Activated naive CD4-positive, alpha-beta T cell treated with anti-CD3 and anti-CD28 coated beads, Interleukin-2, amount 50 U/mL, for 72 hours (primary cell): Measurements from ENCODE around the gene DYDC2. TPM values are rescaled to one million over a fixed set of nuclear protein-coding genes. Genes with fewer than 3 reads are reported as not detected.
"Not testable (repeated sequence)": the region's sequence is repeated elsewhere in the genome, so short reads cannot be mapped to it uniquely, and the experiment has no call there.

Source experiments
- ATAC-seq, 2 donors: fragments of 150-1000 bp; cut with Tn5 transposase; 2 replicates each; pipeline ENCODE4 v1.10.0; 2021; ENCODE audit warnings: mild to moderate bottlenecking in 2 of 2, moderate library complexity in 2 of 2
- DNase-seq, 2 donors: peaks; one replicate each; pipeline ENCODE4 v3.0.0; 2021 to 2022; ENCODE audit warnings: low spot score in 2 of 2
- H3K27ac Mint-ChIP-seq, 2 donors: one replicate each; pipeline ENCODE4 v1.8.0; 2022; ENCODE audit warnings: mild to moderate bottlenecking in 2 of 2, mixed read lengths in 2 of 2
- H3K36me3 Mint-ChIP-seq, 2 donors: one replicate each; pipeline ENCODE4 v1.8.0; 2022; ENCODE audit warnings: mixed read lengths in 2 of 2
- H3K9me3 Mint-ChIP-seq, 2 donors: one replicate each; pipeline ENCODE4 v1.8.0; 2022; ENCODE audit warnings: mixed read lengths in 2 of 2
- total RNA-seq, 2 donors: library from RNA; stranded (reverse); gene quantifications; one replicate each; pipeline ENCODE4 v1.2.3, GENCODE V29; 2022

Gene DYDC2
- total RNA-seq, 2 donors from 2014 or later: not detected

- no peak for DNase-seq
- Mint-ChIP-seq H3K36me3 (no peaks in the 10 kb centered on the region), H3K9me3 (no peaks in the 10 kb centered on the region), H3K27ac (no peak overlapping the region)
- peak; percentile 22 to 27 for ATAC-seq
Measured at GRCh38 chr10:80356989-80357850, 639 bp downstream of the DYDC2 start.

GRCh38 chr10:80357851-80358125, 1.2 kb downstream of the DYDC2 start:
- DNase-seq (no peak), ATAC-seq (no peak)
- H3K36me3 Mint-ChIP-seq: no peaks in the 10 kb centered on the region
- H3K9me3 Mint-ChIP-seq: no peaks in the 10 kb centered on the region
- no peak overlapping the region for H3K27ac Mint-ChIP-seq

GRCh38 chr10:80358925-80359324, 2.3 kb downstream of the DYDC2 start:
- not testable (repeated sequence) for ATAC-seq, H3K9me3 Mint-ChIP-seq, H3K36me3 Mint-ChIP-seq, H3K27ac Mint-ChIP-seq, DNase-seq

DNA sequence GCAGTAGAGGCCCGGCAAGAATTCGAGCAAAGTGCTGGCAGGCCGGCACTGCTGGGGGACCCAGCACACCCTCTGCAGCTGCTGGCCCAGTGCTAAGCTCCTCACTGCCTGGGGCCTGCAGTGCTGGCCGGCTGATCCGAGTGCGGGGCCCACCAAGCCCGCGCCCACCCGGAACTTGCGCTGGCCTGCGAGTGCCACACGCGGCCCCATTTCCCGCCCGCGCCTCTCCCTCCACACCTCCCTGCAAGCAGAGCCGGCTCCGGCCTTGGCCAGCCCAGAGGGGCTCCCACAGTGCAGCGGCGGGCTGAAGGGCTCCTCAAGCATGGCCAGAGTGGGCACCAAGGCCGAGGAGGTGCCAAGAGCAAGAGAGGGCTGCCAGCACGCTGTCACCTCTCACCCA, 3.1 kb downstream of the DYDC2 start:
- DNase-seq (no peak), ATAC-seq (no peak)
- Mint-ChIP-seq H3K9me3 (no peaks in the 10 kb centered on the region), H3K36me3 (no peaks in the 10 kb centered on the region), H3K27ac (no peak overlapping the region)

DNA sequence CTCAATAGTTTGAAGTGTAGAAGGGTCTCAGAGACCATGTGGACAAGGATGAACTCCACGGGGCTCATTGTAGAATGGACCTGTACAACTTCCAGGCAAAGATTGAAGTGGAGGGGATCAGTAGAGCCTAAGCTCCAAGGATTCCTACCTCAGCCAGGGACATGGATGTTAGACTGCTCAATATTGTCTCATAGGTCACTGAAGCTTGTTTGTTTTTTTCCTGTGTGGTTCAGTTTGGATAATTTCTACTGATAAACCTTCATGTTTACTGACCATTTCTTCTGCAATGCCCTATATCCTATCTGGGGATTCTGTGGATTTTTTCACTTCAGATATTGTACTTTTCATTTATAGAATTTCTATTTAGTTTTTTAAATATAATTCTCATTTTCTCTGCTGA, 8.9 kb downstream of the DYDC2 start:
- H3K36me3 Mint-ChIP-seq: peaks cover 6 to 8% of the 10 kb centered on the region in 2 donors
- peaks cover 5 to 6% of the 10 kb centered on the region in 2 donors for H3K9me3 Mint-ChIP-seq
- ATAC-seq (no peak), DNase-seq (no peak)
- H3K27ac Mint-ChIP-seq: no peak overlapping the region

DNA sequence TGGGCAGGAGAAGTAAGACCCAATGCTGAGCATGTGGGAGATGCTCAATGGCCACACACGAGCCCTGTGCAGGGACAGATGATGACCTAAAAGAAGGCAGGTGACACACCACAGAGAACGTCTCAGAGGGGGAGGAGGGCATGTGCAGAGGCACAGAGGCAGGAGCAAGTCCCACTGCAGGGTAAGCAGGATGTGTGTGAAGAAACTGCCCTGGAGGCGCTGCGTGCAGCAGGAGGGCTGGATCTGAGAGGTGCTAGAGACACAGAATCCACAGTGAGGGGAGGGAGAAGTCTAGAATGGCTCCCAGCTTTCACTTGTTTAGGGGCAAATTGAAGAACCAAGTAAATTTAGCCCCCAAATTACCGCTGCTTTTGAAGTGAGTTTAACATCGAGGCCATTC, 14.9 kb downstream of the DYDC2 start:
- H3K27ac Mint-ChIP-seq: no peak overlapping the region
- H3K36me3 Mint-ChIP-seq: peaks cover 6 to 8% of the 10 kb centered on the region in 2 donors
- ATAC-seq: no peak
- peaks cover 5 to 6% of the 10 kb centered on the region in 2 donors for H3K9me3 Mint-ChIP-seq
- DNase-seq: no peak

DNA sequence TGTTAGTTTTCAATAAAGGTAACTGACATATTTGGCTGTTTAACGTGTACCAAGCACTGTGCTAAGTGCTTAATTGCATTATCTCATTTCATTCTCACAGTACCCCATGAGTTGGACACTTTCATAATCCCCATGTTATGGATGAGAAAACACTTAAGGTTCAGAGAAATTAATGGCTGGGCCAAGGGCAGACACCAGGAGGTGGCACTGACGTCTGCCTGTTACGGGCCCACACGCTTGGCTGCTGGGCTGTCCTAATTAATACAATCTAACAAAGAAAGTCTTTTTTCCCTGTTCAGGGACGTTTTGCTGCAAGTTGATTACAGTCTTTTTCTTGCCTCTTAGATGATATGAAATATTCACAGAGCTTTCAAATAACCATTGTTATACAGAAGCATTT, 16.1 kb downstream of the DYDC2 start:
- Mint-ChIP-seq H3K36me3 (peaks cover 5 to 8% of the 10 kb centered on the region in 2 donors), H3K27ac (no peak overlapping the region), H3K9me3 (peaks cover 3 to 4% of the 10 kb centered on the region in 2 donors)
- ATAC-seq (no peak), DNase-seq (no peak)

DNA sequence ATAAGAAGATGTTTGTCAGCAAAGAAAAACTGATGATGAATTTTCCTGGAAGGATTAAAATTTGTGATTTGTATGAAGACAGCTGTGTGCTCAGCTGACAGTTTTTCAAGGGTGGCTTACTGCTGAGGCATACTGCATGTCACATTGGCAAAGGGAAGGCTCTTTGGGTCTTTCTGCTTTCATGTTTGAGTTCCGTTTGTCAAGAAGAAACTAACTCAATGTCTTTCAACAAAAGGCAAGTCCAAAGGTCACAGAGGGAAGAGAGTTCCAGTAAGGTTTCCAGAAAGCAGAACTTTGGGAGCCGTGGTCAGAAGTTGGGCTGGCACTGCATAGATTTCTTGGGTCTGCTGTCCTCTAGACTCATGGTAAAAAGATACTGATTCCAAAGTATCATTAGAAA, 16.9 kb downstream of the DYDC2 start:
- no peak for ATAC-seq
- no peak overlapping the region for H3K27ac Mint-ChIP-seq

GRCh38 chr10:80379701-80380100, 23.1 kb downstream of the DYDC2 start:
- Mint-ChIP-seq H3K9me3 (no peaks in the 10 kb centered on the region), H3K36me3 (no peaks in the 10 kb centered on the region), H3K27ac (no peak overlapping the region)
- DNase-seq: no peak
- no peak for ATAC-seq

More for the DNA sequence above, 16.9 kb downstream of the DYDC2 start:
- Mint-ChIP-seq H3K36me3 (no peaks in the 10 kb centered on the region), H3K9me3 (no peaks in the 10 kb centered on the region)
- DNase-seq: no peak

GRCh38 chr10:80380185-80380584, 23.6 kb downstream of the DYDC2 start:
- DNase-seq (no peak), ATAC-seq (no peak)
- peak overlapping the region in 1 of 2 donors; percentile 46 for H3K27ac Mint-ChIP-seq
- H3K9me3 Mint-ChIP-seq: no peaks in the 10 kb centered on the region
- H3K36me3 Mint-ChIP-seq: no peaks in the 10 kb centered on the region

- DNase-seq (peak in 1 of 2 donors; percentile 30), ATAC-seq (peak; percentile 42 to 46)
- H3K9me3 Mint-ChIP-seq: no peaks in the 10 kb centered on the region
- peak overlapping the region in 1 of 2 donors; percentile 67 for H3K27ac Mint-ChIP-seq
- no peaks in the 10 kb centered on the region for H3K36me3 Mint-ChIP-seq
Measured at GRCh38 chr10:80382989-80383388, 26.4 kb downstream of the DYDC2 start.

GRCh38 chr10:80390740-80391139, 34.2 kb downstream of the DYDC2 start:
- Mint-ChIP-seq H3K27ac (no peak overlapping the region), H3K9me3 (no peaks in the 10 kb centered on the region), H3K36me3 (no peaks in the 10 kb centered on the region)
- no peak for DNase-seq
- ATAC-seq: no peak

DNA sequence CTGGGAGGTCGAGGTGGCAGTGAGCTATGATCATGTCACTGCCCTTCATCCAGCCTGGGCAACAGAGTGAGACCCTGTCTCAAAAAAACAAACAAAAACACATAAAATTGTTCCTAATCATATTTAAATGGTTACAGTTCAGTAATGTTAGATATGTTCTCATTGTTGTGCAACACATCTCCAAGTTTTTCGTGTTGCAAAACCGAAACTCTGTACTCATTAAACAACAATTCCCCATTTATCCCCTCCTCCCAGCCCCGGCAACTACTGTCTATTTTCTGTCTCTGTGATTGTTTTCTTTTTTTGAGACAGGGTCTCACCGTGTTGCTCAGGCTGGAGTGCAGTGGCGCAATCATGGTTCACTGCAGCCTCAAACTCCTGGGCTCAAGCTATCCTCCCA, 35.7 kb downstream of the DYDC2 start:
- DNase-seq (no peak), ATAC-seq (no peak)
- no peak overlapping the region for H3K27ac Mint-ChIP-seq
- H3K9me3 Mint-ChIP-seq: no peaks in the 10 kb centered on the region
- H3K36me3 Mint-ChIP-seq: no peaks in the 10 kb centered on the region

DNA sequence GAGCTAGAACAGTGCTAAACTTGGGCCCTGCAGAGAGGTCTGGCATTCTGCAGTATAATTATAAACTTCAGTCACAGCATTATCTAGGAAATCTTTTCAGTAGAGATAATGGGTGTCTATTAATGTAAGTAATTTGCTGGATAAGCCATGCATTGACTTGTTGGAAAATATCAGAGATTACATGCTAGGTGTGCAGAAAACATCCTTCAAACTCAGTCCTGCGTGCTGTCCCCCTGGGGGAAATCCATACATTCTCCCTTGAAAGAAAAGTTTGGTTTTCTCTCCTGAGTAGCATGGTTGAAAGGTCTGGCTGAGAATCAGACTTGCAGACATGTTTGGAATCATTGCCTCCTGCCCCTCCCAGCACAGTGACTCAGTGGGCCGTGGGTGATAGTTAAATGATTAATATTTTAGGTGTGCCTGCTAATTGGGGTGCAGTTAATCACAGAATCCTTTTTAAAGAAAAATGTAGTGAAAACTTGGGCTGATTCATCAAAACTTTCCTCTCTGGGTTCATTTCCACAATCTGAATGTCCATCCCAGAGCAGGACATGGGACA, 37.9 kb downstream of the DYDC2 start:
- no peaks in the 10 kb centered on the region for H3K36me3 Mint-ChIP-seq
- H3K27ac Mint-ChIP-seq: no peak overlapping the region
- DNase-seq (no peak), ATAC-seq (no peak)
- no peaks in the 10 kb centered on the region for H3K9me3 Mint-ChIP-seq

DNA sequence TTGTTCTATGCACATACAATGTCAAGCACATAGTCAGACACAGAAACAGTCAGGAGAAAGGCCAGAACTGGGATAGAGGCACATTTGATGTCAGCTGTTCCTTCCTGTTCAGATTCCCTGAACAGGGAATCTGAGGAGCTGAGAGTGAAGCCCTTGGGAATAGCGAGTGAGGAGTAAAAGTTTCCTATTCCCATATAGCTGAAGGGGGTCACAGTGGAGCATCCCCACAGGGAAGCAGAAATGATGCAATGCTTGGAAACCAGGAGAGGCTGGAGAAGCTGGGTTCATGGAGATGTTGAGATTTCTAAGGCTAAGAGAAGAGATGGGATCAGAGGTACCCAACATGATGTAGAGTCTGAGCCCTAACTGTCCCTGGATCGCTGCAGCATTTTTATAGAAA, 40.4 kb downstream of the DYDC2 start:
- no peak for DNase-seq
- no peak for ATAC-seq
- no peak overlapping the region for H3K27ac Mint-ChIP-seq
- no peaks in the 10 kb centered on the region for H3K36me3 Mint-ChIP-seq
- no peaks in the 10 kb centered on the region for H3K9me3 Mint-ChIP-seq

- H3K9me3 Mint-ChIP-seq: no peaks in the 10 kb centered on the region
- DNase-seq (no peak), ATAC-seq (no peak)
- no peaks in the 10 kb centered on the region for H3K36me3 Mint-ChIP-seq
- no peak overlapping the region for H3K27ac Mint-ChIP-seq
Measured at GRCh38 chr10:80400136-80400804, 43.7 kb downstream of the DYDC2 start.

GRCh38 chr10:80405035-80405434, 48.5 kb downstream of the DYDC2 start:
- ATAC-seq (no peak), DNase-seq (no peak)
- Mint-ChIP-seq H3K27ac (no peak overlapping the region), H3K9me3 (no peaks in the 10 kb centered on the region), H3K36me3 (no peaks in the 10 kb centered on the region)

DNA sequence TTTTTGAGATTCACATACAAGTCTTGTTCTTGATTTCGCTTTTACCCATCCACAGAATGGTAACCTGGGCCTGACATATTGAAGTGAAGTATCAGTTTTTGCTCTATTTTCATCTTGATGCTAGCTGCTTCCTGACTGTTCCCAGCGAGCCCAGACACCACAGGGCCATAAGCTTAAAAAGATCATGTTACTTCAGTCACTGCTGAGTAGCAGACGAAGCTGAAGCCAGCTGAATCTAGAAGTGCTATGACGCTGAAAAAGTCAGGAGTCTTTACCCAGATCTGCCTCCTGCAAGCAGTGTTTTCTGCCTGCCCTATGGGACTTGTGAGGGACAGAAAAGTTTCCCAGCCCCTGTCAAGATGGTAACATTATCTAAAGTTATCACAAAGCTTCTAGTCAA, 49.0 kb downstream of the DYDC2 start:
- H3K9me3 Mint-ChIP-seq: no peaks in the 10 kb centered on the region
- no peaks in the 10 kb centered on the region for H3K36me3 Mint-ChIP-seq
- DNase-seq (no peak), ATAC-seq (no peak)
- no peak overlapping the region for H3K27ac Mint-ChIP-seq
